ENCODE results near the gene MFSD11. TPM values are rescaled to one million over a fixed set of nuclear protein-coding genes. Genes with fewer than 3 reads are reported as not detected.
"Not testable (repeated sequence)": the region's sequence is repeated elsewhere in the genome, so short reads cannot be mapped to it uniquely, and the experiment has no call there.

MFSD11 gene
- total and polyA plus RNA-seq, 2 of the 8 experiments (the other 6 are each of a cell fraction or from before 2014, with no cell fraction given) = 17.7 to 19.8 TPM

DNA sequence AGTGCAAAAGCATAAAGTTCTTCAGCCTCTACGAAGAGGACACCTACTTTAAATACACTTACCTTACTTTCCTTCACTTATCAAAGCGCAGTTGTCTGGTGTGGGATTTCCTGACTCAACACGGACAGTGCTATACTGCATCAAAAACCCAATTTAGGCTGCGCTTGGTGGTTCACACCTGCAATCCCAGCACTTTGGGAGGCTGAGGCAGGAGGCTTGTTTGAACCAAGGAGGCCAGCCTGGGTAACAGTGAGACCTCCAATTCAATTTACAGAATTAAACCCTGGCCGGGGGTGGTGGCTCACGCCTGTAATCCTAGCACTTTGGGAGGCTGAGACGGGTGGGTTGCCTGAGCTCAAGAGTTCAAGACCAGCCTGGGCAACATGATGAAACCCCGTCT is 15.6 kb upstream of the MFSD11 start (continued):
- TF ChIP-seq ASH2L (IDR thresholded peaks at IDR 0.05; ENCODE audit: low read length) (no peak), BACH1 (IDR thresholded peaks at IDR 0.05; ENCODE audit: low read length) (no peak)

DNA sequence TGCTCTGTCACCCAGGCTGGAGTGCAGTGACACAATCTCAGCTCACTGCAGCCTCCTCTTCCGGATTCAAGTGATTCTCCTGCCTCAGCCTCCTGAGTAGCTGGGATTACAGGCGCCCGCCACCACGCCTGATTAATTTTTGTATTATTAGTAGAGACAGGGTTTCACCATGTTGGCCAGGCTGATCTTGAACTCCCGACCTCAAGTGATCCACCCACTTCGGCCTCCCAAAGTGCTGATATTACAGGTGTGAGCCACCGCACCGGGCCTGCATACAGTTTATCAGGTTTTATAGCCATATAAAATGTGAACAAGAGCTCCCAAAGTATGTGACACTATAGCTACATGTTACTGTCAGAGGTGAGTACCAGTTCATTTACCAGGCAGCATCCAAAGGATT is 14.9 kb upstream of the MFSD11 start:
- H2BK5ac ChIP-seq (ENCODE audit: low read depth, low read length); H2BK15ac ChIP-seq (ENCODE audit: low read length); H3K18ac ChIP-seq (ENCODE audit: extremely low read depth, low read length); H3K27ac ChIP-seq (ENCODE audit: low read depth, low read length); H4K8ac ChIP-seq (ENCODE audit: extremely low read depth, insufficient read depth, low read length); H4K5ac ChIP-seq (ENCODE audit: insufficient read length, low read depth, low read length); H4K91ac ChIP-seq (replicated peaks; ENCODE audit: insufficient read length, low read length); H3K4me2 ChIP-seq (ENCODE audit: insufficient read depth in 1 of 2, low read depth in 2 of 2, low read length in 2 of 2); H3K4ac ChIP-seq (replicated peaks; ENCODE audit: insufficient read length, low read depth, low read length); H3K79me1 ChIP-seq (ENCODE audit: low read depth, low read length); H2BK20ac ChIP-seq (ENCODE audit: low read length); FAIRE-seq; H3K14ac ChIP-seq (ENCODE audit: insufficient read length); H3K27me3 ChIP-seq (replicated peaks in 1 of 4; ENCODE audit: control insufficient read depth in 3 of 4, extremely low read depth in 1 of 4, insufficient read depth in 3 of 4, low read length in 3 of 4); H3K4me1 ChIP-seq (replicated peaks in 1 of 4; ENCODE audit: control insufficient read depth in 3 of 4, insufficient read depth in 4 of 4, low read length in 3 of 4); H3K23ac ChIP-seq (ENCODE audit: insufficient read length); H2AFZ ChIP-seq (ENCODE audit: low read length); DNase-seq (ENCODE audit: low read depth in 1 of 2, low spot score in 2 of 2); H3K9ac ChIP-seq (replicated peaks in 1 of 4; ENCODE audit: extremely low read depth in 1 of 4, low read depth in 3 of 4, low read length in 3 of 4); H3K56ac ChIP-seq (replicated peaks; ENCODE audit: insufficient read length, low read depth, low read length); H2BK12ac ChIP-seq (ENCODE audit: low read depth, low read length); H3K9me3 ChIP-seq (ENCODE audit: insufficient read depth in 2 of 2, low read depth in 1 of 2, low read length in 1 of 2); H2BK120ac ChIP-seq (replicated peaks; ENCODE audit: low read depth, low read length); H3K4me3 ChIP-seq (ENCODE audit: extremely low read depth in 1 of 4, insufficient read depth in 2 of 4, low read depth in 3 of 4, low read length in 4 of 4); H2AK5ac ChIP-seq (ENCODE audit: low read depth, low read length): not testable (repeated sequence)
- 92% methylated on average over 8 of the region's 8 CpGs; no CpG with 5 or more reads in 1 of the 2 experiments for WGBS, 2 experiments (ENCODE audit: extremely low coverage in 1 of 2, insufficient coverage in 1 of 2, insufficient read length in 1 of 2, insufficient replicate concordance in 2 of 2, low coverage in 1 of 2, low lambda C conversion rate in 2 of 2, missing lambda C conversion rate in 1 of 2)
- ChIA-PET POLR2A (ENCODE audit: partially characterized antibody) (interaction anchor here (8.4 kb wide), 1 partner anchor 13 kb away, joined by 181 read pairs; the partner anchor contains the start of genes MFSD11 and SRSF2), CTCF (ENCODE audit: partially characterized antibody) (interaction anchor here (0.6 to 1.7 kb wide), 5 partner anchors 15 to 264 kb away, joined by 3 to 5 read pairs (median 3); no protein-coding TSS in a partner anchor)
- peaks cover 11% of the 10 kb centered on the region for H3K23me2 ChIP-seq (ENCODE audit: low read depth, low read length)
- H3K79me2 ChIP-seq (ENCODE audit: control insufficient read depth in 1 of 2, insufficient read depth in 2 of 2, low read length in 2 of 2) = peaks cover 0 to 20% of the 10 kb centered on the region in 2 experiments; a peak in 2 of 4 replicates
- peaks cover 0 to 11% of the 10 kb centered on the region in 2 experiments for H4K20me1 ChIP-seq (replicated peaks in 1 of 2; ENCODE audit: control insufficient read depth in 1 of 2, insufficient read depth in 2 of 2, low read length in 2 of 2)
- peaks cover 11 to 50% (median 34%) of the 10 kb centered on the region in 4 experiments for H3K36me3 ChIP-seq (ENCODE audit: control insufficient read depth in 2 of 4, insufficient read depth in 4 of 4, low read length in 3 of 4)
